Stomach (tissue), 9 donors: Measurements from ENCODE around the gene UBAC2. TPM values are rescaled to one million over a fixed set of nuclear protein-coding genes. Genes with fewer than 3 reads are reported as not detected.

Experiments
- DNase-seq, 2 donors: peaks; one replicate each; pipeline versions ENCODE4 v3.0.0 to v3.0.0-alpha.2; 2013 to 2019
- H3K27ac ChIP-seq, 5 donors: fragments of 200-600 bp in 4 of 5; sonication (generic) in 4 of 5; one replicate each; pipeline ENCODE4 v1.5.1; 2013 to 2019; ENCODE audit warnings: mild to moderate bottlenecking in 1 of 5, moderate library complexity in 1 of 5
- H3K27me3 ChIP-seq, 3 donors: fragments of 200-600 bp; sonication (generic); one replicate each; pipeline ENCODE4 v1.5.1; 2017 to 2019; ENCODE audit warnings: mixed run types in 1 of 3
- H3K36me3 ChIP-seq, 4 donors: fragments of 200-600 bp; sonication (generic); 1 replicate in 3 of 4; 2 replicates in 1 of 4; pipeline ENCODE4 v1.5.1; 2016 to 2019
- H3K4me1 ChIP-seq, 4 donors: fragments of 200-600 bp; sonication (generic); one replicate each; pipeline ENCODE4 v1.5.1; 2016 to 2019
- H3K4me3 ChIP-seq, 4 donors: fragments of 200-600 bp; sonication (generic) in 3 of 4; one replicate each; pipeline ENCODE4 v1.5.1; 2016 to 2019; ENCODE audit warnings: mild to moderate bottlenecking in 1 of 4
- H3K9me3 ChIP-seq, 4 donors: fragments of 200-600 bp; sonication (generic); one replicate each; pipeline ENCODE4 v1.5.1; 2016 to 2019
- EP300 ChIP-seq: sonication (generic); formaldehyde crosslinking; IDR thresholded peaks from one replicate; pipeline ENCODE4 v1.6.1; 2017; ENCODE audit warnings: antibody characterized with exemption
- POLR2A ChIP-seq, 4 donors: fragments of 450-650 bp; IDR thresholded peaks; one replicate each; pipeline ENCODE4 v1.6.1; 2016; ENCODE audit warnings: antibody characterized with exemption in 4 of 4, control low read depth in 2 of 4, mild to moderate bottlenecking in 1 of 4, moderate library complexity in 1 of 4
- POLR2AphosphoS5 ChIP-seq, 3 donors: sonication (generic); formaldehyde crosslinking; IDR thresholded peaks; one replicate each; pipeline ENCODE4 v1.6.1; 2016; ENCODE audit warnings: antibody characterized with exemption in 3 of 3
- WGBS, 5 donors: extraction: QIAGEN DNeasy Blood & Tissue Kit in 3 of 5; methylation state at CpG; one replicate each; pipeline versions ENCODE4 v1.1.5 to v1.1.7; 2013 to 2018; 5-methylcytosine and 5-hydroxymethylcytosine counted together
- intact Hi-C: fragments of 100-400 bp; cut with DNase I; formaldehyde crosslinking; loops from one replicate; pipeline ENCODE4 v1.15.1; 2023; ENCODE audit warnings: low total_unique reads
- polyA plus RNA-seq, 3 donors: library from polyadenylated mRNA; stranded (reverse); fragments of 200-250 nt; gene quantifications; one replicate each; pipeline ENCODE4 v1.2.3, GENCODE V29; 2013
- total RNA-seq, 5 donors: library from RNA; depleted of rRNA; stranded (reverse); fragments of >200 nt; gene quantifications; one replicate each; pipeline versions ENCODE4 v1.1.0 to v1.2.3, GENCODE V29; 2014 to 2016
- TF ChIP-seq, protein P1 (sequence below), 7 experiments: fragments of 450-650 bp in 4 of 7; fragments of 200-600 bp in 3 of 7; sonication (generic) in 3 of 7; IDR thresholded peaks; one replicate each; pipeline ENCODE4 v1.5.1; 2016 to 2019; ENCODE audit warnings: antibody characterized with exemption in 7 of 7, control low read depth in 2 of 7, mild to moderate bottlenecking in 1 of 7
- donor health status: healthy with polysubstance abuse.
- donor health status: Bipolar disorder and iron deficiency.
- donor health status: healthy.

Gene UBAC2
- total and polyA plus RNA-seq, 8 donors, result 18.1 to 68.8 (median 40.1) TPM

DNA sequence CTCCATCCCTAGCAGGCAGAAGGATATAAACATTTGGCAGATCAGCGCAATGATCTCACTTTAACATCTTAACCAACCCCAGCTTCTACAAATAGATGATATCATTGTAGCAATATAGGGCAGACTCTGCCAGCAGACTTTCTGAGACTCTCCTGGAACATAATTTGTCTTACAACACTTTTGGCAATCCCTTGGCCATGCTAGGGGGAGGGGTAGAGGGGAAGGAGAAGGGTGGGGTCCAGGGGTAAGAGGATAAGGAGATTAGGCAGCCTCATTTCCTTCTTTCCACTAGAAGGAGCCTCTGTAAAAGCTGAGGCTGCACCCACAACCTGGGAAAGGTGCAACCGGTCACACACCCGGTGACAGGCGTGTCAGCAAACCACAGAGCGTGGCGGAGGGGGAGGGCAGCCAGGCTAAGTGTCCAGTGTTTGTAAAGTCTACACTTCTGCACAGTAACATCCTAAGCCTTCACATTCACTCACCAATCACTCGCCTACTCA lies 8.7 kb upstream of the UBAC2 start:
- H3K27me3 ChIP-seq, result peaks cover 0 to 6% (median 0%) of the 10 kb centered on the region in 3 donors
- DNase-seq, result peak; percentile 43 to 66

DNA sequence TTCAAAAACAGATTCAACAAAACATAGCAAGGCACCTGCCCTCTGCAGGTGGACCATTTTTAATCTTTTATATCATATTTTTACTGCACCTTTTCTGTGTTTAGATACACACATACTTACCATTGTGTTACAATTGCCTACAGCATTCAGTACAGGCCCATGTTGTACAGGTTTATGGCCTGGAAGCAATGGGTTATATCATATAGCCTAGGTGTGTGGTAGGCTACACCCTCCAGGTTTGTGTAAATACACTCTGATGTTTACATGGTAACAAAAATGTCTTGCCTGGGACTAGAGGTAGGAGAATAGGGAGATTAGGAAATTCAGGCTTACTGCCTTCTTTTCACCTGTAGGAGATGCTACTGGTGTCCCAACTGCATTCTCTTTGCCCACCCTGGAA lies 8.2 kb upstream of the UBAC2 start:
- DNase-seq, result no peak
- TF ChIP-seq EP300, result no peak
- TF ChIP-seq POLR2AphosphoS5 (IDR thresholded peaks at IDR 0.05), result no peak
- TF ChIP-seq, protein P1, sequence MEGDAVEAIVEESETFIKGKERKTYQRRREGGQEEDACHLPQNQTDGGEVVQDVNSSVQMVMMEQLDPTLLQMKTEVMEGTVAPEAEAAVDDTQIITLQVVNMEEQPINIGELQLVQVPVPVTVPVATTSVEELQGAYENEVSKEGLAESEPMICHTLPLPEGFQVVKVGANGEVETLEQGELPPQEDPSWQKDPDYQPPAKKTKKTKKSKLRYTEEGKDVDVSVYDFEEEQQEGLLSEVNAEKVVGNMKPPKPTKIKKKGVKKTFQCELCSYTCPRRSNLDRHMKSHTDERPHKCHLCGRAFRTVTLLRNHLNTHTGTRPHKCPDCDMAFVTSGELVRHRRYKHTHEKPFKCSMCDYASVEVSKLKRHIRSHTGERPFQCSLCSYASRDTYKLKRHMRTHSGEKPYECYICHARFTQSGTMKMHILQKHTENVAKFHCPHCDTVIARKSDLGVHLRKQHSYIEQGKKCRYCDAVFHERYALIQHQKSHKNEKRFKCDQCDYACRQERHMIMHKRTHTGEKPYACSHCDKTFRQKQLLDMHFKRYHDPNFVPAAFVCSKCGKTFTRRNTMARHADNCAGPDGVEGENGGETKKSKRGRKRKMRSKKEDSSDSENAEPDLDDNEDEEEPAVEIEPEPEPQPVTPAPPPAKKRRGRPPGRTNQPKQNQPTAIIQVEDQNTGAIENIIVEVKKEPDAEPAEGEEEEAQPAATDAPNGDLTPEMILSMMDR (IDR thresholded peaks at IDR 0.05), result no peak
- TF ChIP-seq POLR2A (IDR thresholded peaks at IDR 0.05), result no peak
- Histone ChIP-seq H3K27me3 (peaks cover 0 to 6% (median 0%) of the 10 kb centered on the region in 3 donors), H3K27ac (peak overlapping the region in 1 of 5 donors; percentile 54), H3K4me1 (peaks cover 0 to 25% (median 18%) of the 10 kb centered on the region in 4 donors), H3K36me3 (no peaks in the 10 kb centered on the region), H3K9me3 (no peaks in the 10 kb centered on the region), H3K4me3 (no peak overlapping the region)
- intact Hi-C loops, result no loop called here

More for the DNA sequence above, 8.7 kb upstream of the UBAC2 start:
- TF ChIP-seq POLR2A (IDR thresholded peaks at IDR 0.05), result no peak
- Histone ChIP-seq H3K27ac (peak overlapping the region in 4 of 5 donors; percentile 6 to 54 (median 42)), H3K9me3 (no peaks in the 10 kb centered on the region), H3K4me1 (peaks cover 0 to 19% (median 15%) of the 10 kb centered on the region in 4 donors), H3K4me3 (no peak overlapping the region), H3K36me3 (no peaks in the 10 kb centered on the region)
- intact Hi-C loops, result no loop called here
- WGBS, 5 donors, result 25 to 38% (median 30%) methylated on average over 7 of the region's 7 CpGs

DNA sequence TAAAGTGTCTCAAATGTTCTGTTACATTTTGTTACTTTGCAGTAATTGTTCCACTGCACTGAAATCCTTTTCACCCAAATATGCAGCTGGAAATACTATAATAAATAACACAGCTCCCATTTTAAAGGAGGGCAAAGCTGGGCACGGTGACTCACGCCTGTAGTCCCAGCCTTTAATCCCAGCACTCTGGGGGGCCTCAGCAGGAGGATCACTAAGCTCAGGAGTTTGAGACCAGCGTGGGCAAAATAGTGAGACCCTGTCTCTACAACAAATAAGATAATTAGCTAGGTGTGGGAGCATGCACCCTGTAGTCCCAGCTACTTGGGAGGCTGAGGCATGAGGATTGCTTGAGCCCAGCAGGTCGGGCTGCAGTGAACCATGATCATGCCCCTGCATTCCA lies 7.5 kb upstream of the UBAC2 start:
- 68 to 95% (median 92%) methylated on average over 4 of the region's 4 CpGs for WGBS, 5 donors
- no peak overlapping the region for H3K4me3 ChIP-seq
- no peak for DNase-seq
- H3K4me1 ChIP-seq, result peaks cover 0 to 31% (median 20%) of the 10 kb centered on the region in 4 donors
- H3K9me3 ChIP-seq, result no peaks in the 10 kb centered on the region
- H3K36me3 ChIP-seq, result no peaks in the 10 kb centered on the region
- no peak overlapping the region for H3K27ac ChIP-seq
- intact Hi-C loops, result no loop called here
- no peak for TF ChIP-seq POLR2A (IDR thresholded peaks at IDR 0.05)
- no peak for TF ChIP-seq EP300
- TF ChIP-seq, protein P1 (IDR thresholded peaks at IDR 0.05), result no peak
- no peak for TF ChIP-seq POLR2AphosphoS5 (IDR thresholded peaks at IDR 0.05)
- peaks cover 0 to 6% (median 0%) of the 10 kb centered on the region in 3 donors for H3K27me3 ChIP-seq

DNA sequence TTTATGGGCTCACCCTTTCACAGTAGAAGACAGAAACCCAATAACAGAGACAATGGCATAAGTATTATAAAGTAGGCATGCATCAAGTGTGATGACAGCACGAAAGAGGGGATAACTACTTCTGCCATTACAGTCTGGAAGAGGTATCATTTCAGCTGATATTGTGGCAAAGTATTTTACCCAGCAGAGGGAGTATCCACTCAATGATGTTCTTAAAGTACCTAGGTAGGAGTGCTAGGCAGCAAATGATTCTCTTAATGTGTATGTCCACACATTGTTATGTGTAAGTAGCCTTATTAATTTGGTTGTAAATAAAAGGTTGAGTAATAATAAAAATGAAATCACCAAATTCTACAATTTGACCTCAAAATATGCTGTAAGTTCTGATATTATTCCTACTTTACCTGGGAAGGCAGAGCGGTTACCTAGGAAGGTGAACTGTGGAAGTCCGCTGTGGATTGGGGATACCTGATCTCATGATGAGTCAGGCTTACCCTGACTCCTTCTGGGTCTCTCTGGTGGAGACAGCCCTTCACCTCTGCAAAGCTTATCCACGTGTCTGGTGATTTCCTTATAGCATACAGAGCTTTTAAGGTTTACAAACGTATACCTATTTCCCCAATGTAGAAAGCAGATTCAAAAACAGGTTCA lies 4.1 kb upstream of the UBAC2 start:
- DNase-seq, result no peak
- intact Hi-C loops, result no loop called here
- Histone ChIP-seq H3K27ac (peak overlapping the region in 2 of 5 donors; percentile 62 to 98), H3K36me3 (no peaks in the 10 kb centered on the region), H3K4me1 (peaks cover 7 to 43% (median 29%) of the 10 kb centered on the region in 4 donors), H3K27me3 (no peaks in the 10 kb centered on the region), H3K4me3 (no peak overlapping the region), H3K9me3 (no peaks in the 10 kb centered on the region)
- no peak for TF ChIP-seq EP300
- TF ChIP-seq POLR2A (IDR thresholded peaks at IDR 0.05), result no peak
- TF ChIP-seq, protein P1 (IDR thresholded peaks at IDR 0.05), result no peak
- no peak for TF ChIP-seq POLR2AphosphoS5 (IDR thresholded peaks at IDR 0.05)
- WGBS, 5 donors, result 67 to 82% (median 74%) methylated on average over 5 of the region's 5 CpGs

DNA sequence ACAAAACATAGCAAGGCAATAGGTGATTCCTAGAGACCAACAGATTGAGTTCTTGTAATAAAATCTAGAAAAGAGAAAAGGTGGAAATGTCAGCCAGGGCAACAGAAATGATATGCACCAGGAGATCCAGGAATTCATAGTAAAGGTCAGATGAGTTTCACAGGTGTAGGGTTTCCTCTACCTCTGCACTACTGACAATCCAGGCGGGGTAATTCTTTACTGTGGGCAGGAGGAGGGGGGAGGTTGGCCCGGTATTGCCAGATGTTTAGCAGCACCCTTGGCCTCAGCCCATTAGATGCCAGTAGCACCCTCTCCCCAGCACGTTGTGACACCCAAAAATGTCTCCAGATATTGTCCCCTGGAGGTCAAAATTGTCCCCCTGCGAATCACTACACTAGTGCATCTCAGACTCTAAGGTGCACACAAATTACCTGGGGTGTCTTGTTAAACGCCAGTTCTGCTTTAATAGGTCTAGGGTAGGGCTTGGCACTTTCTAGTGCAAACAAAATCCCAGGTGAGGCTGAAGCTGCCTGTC lies 3.5 kb upstream of the UBAC2 start:
- peak in 1 of 2 donors; percentile 60 for DNase-seq
- WGBS, 5 donors, result 30 to 62% (median 42%) methylated on average over 5 of the region's 5 CpGs
- Histone ChIP-seq H3K27me3 (no peaks in the 10 kb centered on the region), H3K4me1 (peaks cover 7 to 43% (median 29%) of the 10 kb centered on the region in 4 donors), H3K9me3 (no peaks in the 10 kb centered on the region), H3K36me3 (no peaks in the 10 kb centered on the region), H3K4me3 (no peak overlapping the region), H3K27ac (peak overlapping the region in 2 of 5 donors; percentile 62 to 98)
- intact Hi-C loops, result no loop called here
- TF ChIP-seq, protein P1 (IDR thresholded peaks at IDR 0.05), result no peak
- no peak for TF ChIP-seq POLR2A (IDR thresholded peaks at IDR 0.05)
- TF ChIP-seq EP300, result no peak
- no peak for TF ChIP-seq POLR2AphosphoS5 (IDR thresholded peaks at IDR 0.05)
